ENCODE results near the gene ATG2A.

ATG2A gene

GRCh38 chr11:64916775-64917662, at the start of gene ATG2A:
TSS of gene ATG2A (minus strand) at chr11:64917209. CDS start at chr11:64917135, 74 bp downstream.
- peak; percentile 94 to 97 for DNase-seq (ENCODE audit: low read depth in 2 of 2)

GRCh38 chr11:64963072-64963631, 46.1 kb upstream of the ATG2A start:
- no peak for DNase-seq (ENCODE audit: low read depth in 2 of 2)

- no peak for DNase-seq (ENCODE audit: low read depth in 2 of 2)
Observed at GRCh38 chr11:64960719-64961118, 43.7 kb upstream of the ATG2A start.

DNA sequence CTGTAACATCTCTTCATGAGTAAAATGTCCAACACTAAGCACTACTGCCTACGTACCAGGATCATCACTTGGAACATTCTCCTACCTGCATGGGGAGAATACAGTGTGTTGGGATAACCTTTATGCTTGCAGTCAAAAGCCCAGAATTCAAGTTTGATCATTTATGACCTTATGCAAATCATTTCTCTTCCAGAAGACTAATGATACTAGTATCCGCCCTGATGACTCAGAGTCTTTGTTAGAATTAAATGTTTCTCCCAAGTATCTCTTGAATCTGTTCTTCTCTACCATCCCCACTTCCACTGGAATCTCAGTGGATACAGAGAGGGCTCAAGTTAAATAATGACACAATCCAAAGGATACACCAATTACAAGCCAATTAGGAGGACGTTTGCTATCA, 42.5 kb upstream of the ATG2A start:
- DNase-seq (ENCODE audit: low read depth in 2 of 2): no peak

DNA sequence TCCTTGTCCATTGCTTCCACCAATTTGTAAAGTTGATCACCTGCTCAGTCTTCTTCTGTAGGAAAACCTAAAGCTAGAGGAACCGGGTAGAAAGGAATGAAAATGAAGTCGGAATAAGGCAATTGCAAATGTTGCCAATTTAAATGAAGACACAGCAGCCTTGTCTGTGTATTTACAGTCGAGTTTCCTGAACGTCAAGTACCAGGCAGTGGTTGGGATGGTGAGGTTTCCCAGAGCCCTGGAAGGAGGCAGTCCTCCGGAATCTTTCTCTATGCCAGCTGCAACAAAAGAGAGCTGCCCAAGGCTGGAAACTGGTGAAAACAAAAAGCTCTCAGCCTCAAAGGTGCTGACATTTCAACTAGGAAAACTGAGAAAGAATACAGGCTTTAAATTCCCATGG, 37.2 kb upstream of the ATG2A start:
- DNase-seq (ENCODE audit: low read depth in 2 of 2): no peak

DNA sequence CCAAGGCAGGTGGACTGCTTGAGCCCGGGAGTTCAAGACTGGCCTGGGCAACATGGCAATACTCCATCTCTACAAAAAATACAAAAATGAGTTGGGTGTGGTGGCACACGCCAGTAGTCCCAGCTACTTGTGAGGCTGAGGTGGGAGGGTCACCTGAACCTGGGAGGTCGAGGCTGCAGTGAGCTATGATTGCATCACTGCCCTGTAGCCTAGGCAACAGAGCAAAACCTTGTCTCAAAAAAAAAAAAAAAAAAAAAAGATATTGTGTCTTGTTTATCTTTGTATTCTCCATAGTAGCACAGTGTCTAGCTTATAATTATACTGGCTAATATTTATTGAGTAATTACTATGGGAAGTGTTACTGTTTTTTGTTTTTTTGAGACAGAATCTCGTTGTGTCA, 34.5 kb upstream of the ATG2A start:
- no peak for DNase-seq (ENCODE audit: low read depth in 2 of 2)

DNA sequence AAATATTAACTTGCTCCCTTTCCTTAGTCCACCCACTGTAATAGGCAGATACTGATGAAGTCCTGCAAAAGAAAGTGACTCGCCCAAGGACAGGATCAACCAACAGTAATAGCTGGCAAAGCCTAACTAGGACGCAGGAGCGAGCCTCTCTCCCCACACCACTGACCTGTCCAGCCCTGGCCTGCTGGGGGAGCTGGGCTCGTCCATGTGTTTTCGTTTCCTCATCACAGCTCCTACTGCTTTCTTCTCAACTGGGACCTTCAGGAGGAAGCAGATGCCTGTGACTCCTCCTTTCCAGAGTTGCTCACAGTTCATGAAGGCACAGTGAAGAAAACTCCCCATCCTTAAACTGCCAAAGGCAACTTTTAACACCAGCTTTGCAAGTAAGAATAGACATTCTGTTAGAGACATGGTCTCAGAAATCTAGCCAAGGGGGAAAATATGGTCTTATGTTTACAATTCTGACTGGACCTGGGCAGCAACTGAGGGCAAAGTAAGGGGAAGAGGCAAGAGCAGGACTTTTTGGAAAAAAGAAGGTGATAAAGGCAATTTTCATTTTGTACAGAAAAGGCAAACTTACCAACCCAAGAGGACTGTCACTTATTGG, 30.3 kb upstream of the ATG2A start:
- DNase-seq (ENCODE audit: low read depth in 2 of 2): no peak

DNA sequence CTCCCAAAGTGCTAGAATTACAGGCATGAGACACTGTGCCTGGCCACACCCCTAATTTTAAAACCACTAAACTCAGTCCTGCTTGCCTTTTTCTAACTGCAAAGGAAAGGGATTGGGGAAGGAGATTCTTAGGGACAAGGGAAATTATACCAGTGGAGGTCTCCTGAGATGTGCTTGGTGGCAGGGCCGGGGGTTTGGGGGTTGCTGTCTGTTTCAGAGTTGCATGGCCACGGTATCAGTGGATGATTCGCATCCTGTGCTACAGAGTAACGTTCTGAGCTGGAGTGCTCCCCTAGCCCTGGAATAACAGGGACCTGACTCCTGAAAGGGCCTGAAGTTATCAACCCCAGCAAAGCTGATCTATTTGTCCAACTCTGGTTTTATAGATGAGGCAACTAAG, 19.5 kb upstream of the ATG2A start:
- no peak for DNase-seq (ENCODE audit: low read depth in 2 of 2)

GRCh38 chr11:64935359-64936081, 18.5 kb upstream of the ATG2A start, which contains the start of gene GPHA2:
TSS of gene GPHA2 (minus strand) at chr11:64935893. CDS start at chr11:64935460, 433 bp downstream.
- DNase-seq (ENCODE audit: low read depth in 2 of 2): no peak

DNA sequence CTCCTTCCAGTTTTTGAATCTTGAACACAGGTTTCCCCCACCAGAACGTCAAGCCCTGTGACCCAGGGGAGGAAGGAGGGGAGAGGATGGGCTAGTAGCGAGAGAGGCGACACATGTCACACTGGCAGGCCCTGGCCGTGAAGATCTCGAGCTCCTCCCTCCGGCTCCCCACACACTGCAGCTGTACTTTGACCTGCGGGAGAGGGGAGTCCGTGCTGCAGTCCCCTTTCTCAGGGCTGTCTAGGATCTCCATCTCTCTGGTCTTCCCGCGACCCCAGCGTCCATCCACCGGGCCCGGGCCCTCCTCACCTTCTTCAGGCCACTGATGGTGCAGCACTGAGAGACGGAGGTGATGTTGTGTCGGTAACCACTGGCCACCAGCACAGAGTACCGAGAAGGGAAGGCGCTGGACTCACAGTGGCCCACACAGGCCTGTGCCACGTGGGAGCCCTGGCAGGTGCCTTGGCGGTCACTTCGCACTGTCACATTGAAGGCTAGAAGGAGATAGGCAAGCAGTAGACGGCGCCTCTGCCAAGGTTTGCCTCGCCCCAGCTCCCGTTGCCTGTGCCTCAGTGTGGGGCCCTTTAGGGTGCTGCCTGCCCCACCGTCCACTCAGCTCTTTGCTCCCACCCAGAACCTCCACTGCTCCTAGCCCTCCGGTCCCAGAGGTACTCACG, 17.8 kb upstream of the ATG2A start:
- no peak for DNase-seq (ENCODE audit: low read depth in 2 of 2)

GRCh38 chr11:64933935-64934681, 17.1 kb upstream of the ATG2A start:
- no peak for DNase-seq (ENCODE audit: low read depth in 2 of 2)

GRCh38 chr11:64933213-64933934, 16.4 kb upstream of the ATG2A start:
- DNase-seq (ENCODE audit: low read depth in 2 of 2): no peak

DNA sequence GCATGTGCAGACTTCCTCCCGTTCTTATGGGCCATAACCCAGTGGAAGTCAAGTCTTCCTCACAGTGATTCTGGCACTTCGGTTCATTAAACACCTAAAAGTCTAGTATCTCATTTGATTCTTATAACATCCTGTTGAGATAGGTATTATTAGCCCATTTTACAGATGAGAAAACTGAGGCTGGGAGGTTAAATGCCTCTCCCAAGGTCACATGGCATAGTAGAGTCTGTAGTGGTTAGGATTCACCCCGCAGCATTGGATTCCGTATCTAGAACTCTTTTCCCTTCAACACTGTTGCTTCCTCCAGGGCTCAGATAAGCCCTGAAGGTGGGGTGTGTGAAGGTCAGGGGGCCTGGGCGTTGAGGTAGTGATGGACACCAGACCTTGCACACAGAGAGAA, 15.3 kb upstream of the ATG2A start:
- no peak for DNase-seq (ENCODE audit: low read depth in 2 of 2)

GRCh38 chr11:64931290-64931689, 14.3 kb upstream of the ATG2A start:
- DNase-seq (ENCODE audit: low read depth in 2 of 2): no peak

DNA sequence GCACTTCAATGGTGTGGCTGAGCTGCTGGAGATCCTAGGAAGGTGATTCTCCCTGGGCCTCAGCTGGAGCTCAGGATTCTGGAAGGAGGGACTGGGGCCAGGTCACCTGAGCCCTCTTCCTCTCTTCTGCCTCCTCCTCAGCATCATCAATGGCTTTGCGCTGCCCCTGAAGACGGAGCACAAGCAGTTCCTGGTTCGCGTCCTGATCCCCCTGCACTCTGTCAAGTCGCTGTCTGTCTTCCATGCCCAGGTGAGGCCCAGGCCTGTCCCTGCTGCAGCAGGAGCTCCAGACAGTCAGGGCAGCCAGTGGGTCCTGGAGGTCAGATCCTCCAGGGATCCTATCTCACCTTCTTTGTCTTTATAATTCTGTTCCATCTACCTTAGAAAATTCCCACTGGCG, 13.3 kb upstream of the ATG2A start:
- no peak for DNase-seq (ENCODE audit: low read depth in 2 of 2)

DNA sequence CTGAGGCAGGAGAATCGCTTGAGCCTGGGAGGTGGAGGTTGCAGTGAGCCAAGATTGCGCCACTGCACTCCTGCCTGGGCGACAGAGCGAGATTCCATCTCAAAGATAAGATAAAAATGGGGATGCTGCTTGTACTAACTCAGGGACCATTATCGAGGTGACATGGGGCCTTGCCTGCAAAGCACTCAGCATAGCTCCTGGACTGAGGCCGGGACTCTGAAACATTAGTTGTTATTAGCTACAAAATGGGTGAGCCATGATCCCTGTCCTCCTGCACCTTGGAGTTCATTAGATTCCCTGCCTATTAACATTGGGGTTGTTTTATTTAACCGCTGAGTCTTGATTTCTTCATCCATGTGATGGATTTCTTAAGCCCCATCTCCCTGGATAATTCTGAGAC, 12.6 kb upstream of the ATG2A start:
- no peak for DNase-seq (ENCODE audit: low read depth in 2 of 2)

DNA sequence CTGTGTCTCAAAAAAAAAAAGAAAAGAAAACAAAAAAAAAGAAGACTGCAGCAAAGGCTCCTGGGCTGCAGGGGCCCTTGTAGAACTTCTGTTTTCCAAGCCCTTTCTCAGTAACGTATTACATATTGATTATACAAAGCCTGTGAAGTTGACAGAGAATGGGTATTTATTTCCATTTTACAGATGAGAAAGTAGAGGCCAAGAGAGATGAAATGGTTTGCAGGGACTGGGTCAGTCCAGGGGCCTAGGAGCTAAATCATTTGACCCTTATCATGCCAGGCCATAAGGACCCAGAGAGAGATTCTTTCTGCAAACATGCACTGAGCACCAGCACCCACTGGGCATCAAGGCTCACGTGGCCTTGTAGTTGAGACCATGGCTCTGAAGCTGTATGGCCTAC, 11.9 kb upstream of the ATG2A start:
- DNase-seq (ENCODE audit: low read depth in 2 of 2): no peak

- no peak for DNase-seq (ENCODE audit: low read depth in 2 of 2)
Observed at GRCh38 chr11:64926689-64927088, 9.7 kb upstream of the ATG2A start.

DNA sequence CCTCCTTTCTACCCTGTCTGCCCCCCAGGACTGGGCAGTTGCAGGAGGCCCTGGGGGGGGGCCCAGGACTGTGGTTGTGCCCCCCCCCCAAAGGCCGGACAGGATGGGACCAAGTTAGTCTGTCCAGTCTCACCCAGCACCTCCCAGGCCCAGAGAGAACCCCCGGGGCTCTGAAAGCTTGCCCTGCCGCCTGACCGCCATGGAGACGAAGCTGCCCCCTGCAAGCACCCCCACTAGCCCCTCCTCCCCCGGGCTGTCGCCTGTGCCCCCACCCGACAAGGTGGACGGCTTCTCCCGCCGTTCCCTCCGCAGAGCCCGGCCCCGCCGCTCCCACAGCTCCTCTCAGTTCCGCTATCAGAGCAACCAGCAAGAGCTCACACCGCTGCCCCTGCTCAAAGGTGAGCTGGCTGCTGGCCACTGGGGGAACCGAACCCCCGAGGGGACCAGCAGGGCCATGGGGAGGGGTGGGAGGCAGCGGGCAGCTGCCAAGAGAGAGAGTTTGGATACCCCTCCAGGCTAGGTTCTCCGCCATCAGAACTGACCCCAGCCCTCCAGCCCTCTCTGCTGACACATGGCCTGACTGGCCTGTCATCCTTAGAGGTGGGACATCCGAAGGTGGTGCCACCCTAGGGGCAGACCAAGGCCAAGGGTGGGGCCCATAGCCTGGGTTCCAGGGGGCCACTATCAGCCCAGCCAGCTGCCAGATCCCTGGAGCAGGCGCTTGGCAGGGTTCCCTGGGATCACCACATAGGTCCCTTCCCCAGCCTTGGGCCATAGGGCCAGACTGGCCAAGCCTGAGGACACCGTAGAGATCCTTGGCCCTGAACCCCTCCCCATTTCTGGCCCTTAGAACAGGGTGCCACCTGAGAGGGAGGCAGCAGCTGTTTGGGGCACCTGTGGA, 8.8 kb upstream of the ATG2A start:
- DNase-seq (ENCODE audit: low read depth in 2 of 2): no peak
